Measurements from ENCODE around the gene ENGASE.

GRCh38 chr17:79114458-79115301 lies 40.1 kb downstream of the ENGASE start:
- TF ChIP-seq CTCF (IDR thresholded peaks at IDR 0.05), result no peak
- TF ChIP-seq POLR2A (IDR thresholded peaks at IDR 0.05; ENCODE audit: low read depth), result no peak
- TF ChIP-seq EP300 (IDR thresholded peaks at IDR 0.05), result no peak
